Progenitor cell of endocrine pancreas (in vitro differentiated cells): ENCODE results near the gene FAM151B. TPM values are rescaled to one million over a fixed set of nuclear protein-coding genes. Genes with fewer than 3 reads are reported as not detected.

Experiments
- DNase-seq: peaks from one replicate; pipeline ENCODE4 v3.0.0; 2021; ENCODE audit warnings: low spot score; ENCODE audit not compliant: unreplicated experiment
- H3K27ac Mint-ChIP-seq: 2 replicates; pipeline ENCODE4 v1.8.0; 2021; ENCODE audit warnings: mild to moderate bottlenecking, moderate library complexity, mixed read lengths
- H3K27me3 Mint-ChIP-seq: 2 replicates; pipeline ENCODE4 v1.8.0; 2021; ENCODE audit warnings: mixed read lengths
- H3K36me3 Mint-ChIP-seq: 2 replicates; pipeline ENCODE4 v1.8.0; 2022; ENCODE audit warnings: mixed read lengths; ENCODE audit not compliant: insufficient read depth
- H3K4me1 Mint-ChIP-seq: 2 replicates; pipeline ENCODE4 v1.8.0; 2021; ENCODE audit warnings: low read depth, mixed read lengths
- H3K4me3 Mint-ChIP-seq: 2 replicates; pipeline ENCODE4 v1.8.0; 2021; ENCODE audit warnings: low read depth, mild to moderate bottlenecking, moderate library complexity, mixed read lengths
- H3K9me3 Mint-ChIP-seq: 2 replicates; pipeline ENCODE4 v1.8.0; 2021; ENCODE audit warnings: low read depth, mixed read lengths
- CTCF ChIP-seq: fragments of 200-600 bp; sonication (generic); IDR thresholded peaks from one replicate; pipeline ENCODE4 v1.5.0; 2021; ENCODE audit warnings: antibody characterized with exemption, mild to moderate bottlenecking; ENCODE audit not compliant: unreplicated experiment
- total RNA-seq: library from RNA; stranded (reverse); gene quantifications from 2 replicates; pipeline ENCODE4 v1.2.1, GENCODE V29; 2021

The FAM151B gene
- total RNA-seq, 1 donor from 2014 or later = 2.7 TPM

DNA sequence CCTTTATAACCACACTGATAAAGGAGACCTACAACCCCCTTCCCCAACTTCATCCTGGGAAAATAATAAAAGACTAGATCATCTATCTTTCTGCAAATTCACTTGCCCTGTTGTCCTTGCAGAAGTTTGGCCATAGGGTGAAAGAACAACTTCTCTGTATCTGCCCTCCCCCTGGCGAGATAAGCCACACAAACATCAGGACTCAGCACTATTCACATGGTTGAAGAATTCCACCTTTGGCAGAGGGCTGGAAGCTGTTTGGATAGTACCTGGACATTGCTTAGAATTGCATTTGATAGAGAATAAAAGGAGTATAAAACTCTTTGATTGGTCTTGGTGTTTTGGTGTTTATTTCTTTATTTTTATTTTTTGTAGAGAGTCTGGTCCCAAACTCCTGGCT is 16.9 kb downstream of the FAM151B start:
- Mint-ChIP-seq H3K36me3 (no peaks in the 10 kb centered on the region), H3K27ac (no peak overlapping the region), H3K4me1 (peaks cover 2% of the 10 kb centered on the region), H3K27me3 (no peaks in the 10 kb centered on the region), H3K4me3 (no peak overlapping the region), H3K9me3 (no peaks in the 10 kb centered on the region)
- no peak for DNase-seq
- no peak for TF ChIP-seq CTCF

DNA sequence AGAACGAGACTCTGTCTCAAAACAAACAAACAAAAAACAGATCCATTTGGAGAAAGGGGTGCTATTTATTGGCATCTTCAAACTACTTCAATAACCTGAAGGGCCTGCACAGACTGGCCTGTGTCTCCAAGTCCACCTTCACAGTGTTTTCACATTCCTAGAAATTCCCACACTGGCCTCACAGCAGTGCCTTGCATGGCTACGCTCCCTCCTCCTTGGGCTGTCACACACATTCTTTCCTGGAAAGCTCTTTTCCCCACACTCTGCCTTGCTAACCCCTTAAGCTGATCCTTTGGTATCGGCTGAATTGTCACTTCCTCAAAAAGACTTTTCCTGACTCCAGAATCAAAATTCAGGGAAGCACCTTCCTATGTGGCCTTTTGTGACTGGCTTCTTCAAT is 19.8 kb downstream of the FAM151B start:
- Mint-ChIP-seq H3K4me1 (peaks cover 2% of the 10 kb centered on the region), H3K36me3 (no peaks in the 10 kb centered on the region), H3K27me3 (no peaks in the 10 kb centered on the region), H3K4me3 (no peak overlapping the region), H3K9me3 (no peaks in the 10 kb centered on the region), H3K27ac (no peak overlapping the region)
- TF ChIP-seq CTCF = no peak
- DNase-seq = no peak

DNA sequence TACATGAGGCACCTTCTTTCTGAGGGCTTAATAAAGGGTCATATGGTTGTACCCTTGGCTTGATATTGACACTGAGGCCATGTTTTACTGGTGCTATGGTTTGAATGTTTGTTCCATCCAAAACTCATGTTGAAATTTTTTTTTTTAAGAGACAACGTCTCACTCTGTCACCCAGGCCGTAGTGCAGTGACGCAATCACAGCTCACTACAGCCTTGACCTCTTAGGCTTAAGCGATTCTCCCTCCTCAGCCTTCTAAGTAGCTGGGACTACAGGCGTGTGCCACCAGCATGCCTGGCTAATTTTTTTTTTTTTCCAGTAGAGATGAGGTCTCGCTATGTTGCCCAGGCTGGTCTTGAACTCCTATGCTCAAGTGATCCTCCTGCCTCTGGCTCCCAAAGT is 20.9 kb downstream of the FAM151B start:
- peaks cover 2% of the 10 kb centered on the region for H3K4me1 Mint-ChIP-seq
- DNase-seq = no peak
- no peak for TF ChIP-seq CTCF
- H3K27ac Mint-ChIP-seq = no peak overlapping the region
- H3K36me3 Mint-ChIP-seq = no peaks in the 10 kb centered on the region
- H3K4me3 Mint-ChIP-seq = no peak overlapping the region
- no peaks in the 10 kb centered on the region for H3K27me3 Mint-ChIP-seq
- H3K9me3 Mint-ChIP-seq = no peaks in the 10 kb centered on the region

GRCh38 chr5:80509362-80509761 is 21.5 kb downstream of the FAM151B start:
- no peak overlapping the region for H3K4me3 Mint-ChIP-seq
- peaks cover 2% of the 10 kb centered on the region for H3K4me1 Mint-ChIP-seq
- H3K27ac Mint-ChIP-seq = no peak overlapping the region
- no peaks in the 10 kb centered on the region for H3K9me3 Mint-ChIP-seq
- no peak for TF ChIP-seq CTCF
- H3K36me3 Mint-ChIP-seq = no peaks in the 10 kb centered on the region
- no peaks in the 10 kb centered on the region for H3K27me3 Mint-ChIP-seq
- DNase-seq = no peak

GRCh38 chr5:80516826-80517225 is 28.9 kb downstream of the FAM151B start:
- Mint-ChIP-seq H3K27ac (no peak overlapping the region), H3K27me3 (no peaks in the 10 kb centered on the region), H3K9me3 (no peaks in the 10 kb centered on the region), H3K4me1 (no peaks in the 10 kb centered on the region), H3K36me3 (no peaks in the 10 kb centered on the region), H3K4me3 (no peak overlapping the region)
- no peak for DNase-seq
- no peak for TF ChIP-seq CTCF
